Thyroid gland (tissue), 4 donors: ENCODE results near the gene CTCF.

ENCODE experiments used
- CTCF ChIP-seq, 6 experiments: fragments of 200-600 bp in 3 of 6; fragments of 450-650 bp in 3 of 6; sonication (generic) in 3 of 6; IDR thresholded peaks; one replicate each; pipeline ENCODE4 v1.5.1; 2016 to 2019; ENCODE audit warnings: antibody characterized with exemption in 6 of 6, mild to moderate bottlenecking in 2 of 6, inconsistent platforms in 1 of 6, moderate library complexity in 1 of 6
- POLR2A ChIP-seq, 2 donors: fragments of 450-650 bp; IDR thresholded peaks; one replicate each; pipeline ENCODE4 v1.6.1; 2017; ENCODE audit warnings: antibody characterized with exemption in 2 of 2, mild to moderate bottlenecking in 2 of 2, moderate library complexity in 1 of 2

- TF ChIP-seq CTCF (IDR thresholded peaks at IDR 0.05) = no peak
- no peak for TF ChIP-seq POLR2A (IDR thresholded peaks at IDR 0.05)
These were observed 96.7 kb downstream of the CTCF start for GRCh38 chr16:67658849-67659674.
